Astrocyte of the cerebellum (primary cell): ENCODE results near the gene CTIF.

Experiments
- DNase-seq: peaks from one replicate; pipeline ENCODE4 v3.0.0-alpha.2; 2011; ENCODE audit warnings: low read depth
- H3K4me3 ChIP-seq: 2 replicates; pipeline ENCODE4 v1.5.1; 2011; ENCODE audit warnings: mild to moderate bottlenecking, low read depth, low read length, moderate library complexity
- CTCF ChIP-seq: IDR thresholded peaks from 2 replicates; pipeline ENCODE4 v1.5.1; 2012; ENCODE audit warnings: low read length, low read depth, moderate library complexity, mild to moderate bottlenecking; ENCODE audit errors: missing control alignments
- in situ Hi-C: cut with HindIII; loops from 2 replicates; pipeline ENCODE4 v1.10.0; 2017; ENCODE audit warnings: low sequenced_read_pairs

The CTIF gene

GRCh38 chr18:48785736-48786454 is 247.1 kb downstream of the CTIF start:
- in situ Hi-C loops = no loop called here
- H3K4me3 ChIP-seq = no peak overlapping the region
- no peak for TF ChIP-seq CTCF
- no peak for DNase-seq

- DNase-seq = no peak
- TF ChIP-seq CTCF = no peak
Observed at GRCh38 chr18:48786455-48787202, 247.8 kb downstream of the CTIF start.

GRCh38 chr18:48787203-48788151 is 248.6 kb downstream of the CTIF start:
- DNase-seq = no peak
- no peak for TF ChIP-seq CTCF
- no peak overlapping the region for H3K4me3 ChIP-seq
- in situ Hi-C loops = no loop called here

More at GRCh38 chr18:48786455-48787202, 247.8 kb downstream of the CTIF start:
- H3K4me3 ChIP-seq = no peak overlapping the region
- in situ Hi-C loops = no loop called here

GRCh38 chr18:48788373-48788772 is 249.5 kb downstream of the CTIF start:
- in situ Hi-C loops = no loop called here

GRCh38 chr18:48789259-48789812 is 250.5 kb downstream of the CTIF start:
- TF ChIP-seq CTCF = no peak
- no peak overlapping the region for H3K4me3 ChIP-seq
- no peak for DNase-seq
- in situ Hi-C loops = no loop called here

More at GRCh38 chr18:48788373-48788772, 249.5 kb downstream of the CTIF start:
- no peak for TF ChIP-seq CTCF
- no peak for DNase-seq
- no peak overlapping the region for H3K4me3 ChIP-seq
